Parathyroid adenoma (tissue), 2 donors: ENCODE data around the gene QRICH2.
"Not testable (repeated sequence)": the region's sequence is repeated elsewhere in the genome, so short reads cannot be mapped to it uniquely, and the experiment has no call there.

Experiments
- H2AFZ ChIP-seq: fragments of 300-600 bp; sonication (generic); one replicate; pipeline ENCODE4 v1.7.0; 2017; ENCODE audit warnings: antibody characterized with exemption, mild to moderate bottlenecking
- H3K27ac ChIP-seq: fragments of 300-600 bp; sonication (generic); one replicate; pipeline ENCODE4 v1.7.0; 2017
- H3K27me3 ChIP-seq: fragments of 300-600 bp; sonication (generic); one replicate; pipeline ENCODE4 v1.7.0; 2017; ENCODE audit warnings: low read length; ENCODE audit not compliant: control insufficient read depth, insufficient read depth
- H3K36me3 ChIP-seq: fragments of 300-600 bp; sonication (generic); one replicate; pipeline ENCODE4 v1.7.0; 2017; ENCODE audit warnings: low read length; ENCODE audit not compliant: control insufficient read depth, insufficient read depth
- H3K4me1 ChIP-seq: fragments of 300-600 bp; sonication (generic); one replicate; pipeline ENCODE4 v1.7.0; 2017; ENCODE audit warnings: control low read depth
- H3K4me2 ChIP-seq: fragments of 300-600 bp; sonication (generic); one replicate; pipeline ENCODE4 v1.7.0; 2017; ENCODE audit warnings: low read length
- H3K4me3 ChIP-seq: fragments of 300-600 bp; sonication (generic); one replicate; pipeline ENCODE4 v1.7.0; 2017; ENCODE audit warnings: low read depth, low read length
- H3K79me2 ChIP-seq: fragments of 300-600 bp; sonication (generic); one replicate; pipeline ENCODE4 v1.7.0; 2017; ENCODE audit warnings: control low read depth
- H3K9ac ChIP-seq: fragments of 300-600 bp; sonication (generic); one replicate; pipeline ENCODE4 v1.7.0; 2017; ENCODE audit warnings: mild to moderate bottlenecking
- H3K9me3 ChIP-seq: fragments of 300-600 bp; sonication (generic); one replicate; pipeline ENCODE4 v1.7.0; 2017; ENCODE audit warnings: low read length; ENCODE audit not compliant: control insufficient read depth
- CTCF ChIP-seq: fragments of 300-600 bp; sonication (generic); IDR thresholded peaks from one replicate; pipeline ENCODE4 v1.7.0; 2017; ENCODE audit warnings: antibody characterized with exemption, mild to moderate bottlenecking
- donor health status: primary hyperparathyroidism.

Gene QRICH2

DNA sequence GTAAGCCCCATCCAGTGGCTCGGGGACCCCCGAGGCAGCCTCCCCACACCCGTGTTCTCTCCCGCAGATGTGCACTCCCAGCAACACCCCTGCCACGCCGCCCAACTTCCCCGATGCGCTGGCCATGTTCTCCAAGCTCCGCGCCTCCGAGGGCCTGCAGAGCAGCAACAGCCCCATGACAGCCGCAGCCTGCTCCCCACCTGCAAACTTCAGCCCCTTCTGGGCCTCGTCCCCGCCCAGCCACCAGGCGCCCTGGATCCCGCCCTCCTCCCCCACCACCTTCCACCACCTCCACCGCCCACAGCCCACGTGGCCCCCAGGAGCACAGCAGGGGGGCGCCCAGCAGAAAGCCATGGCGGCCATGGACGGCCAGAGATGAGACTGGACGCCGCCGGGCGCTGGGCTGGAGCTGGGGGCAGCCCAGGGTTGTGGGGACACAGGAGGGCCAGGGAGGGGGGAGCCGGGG is 37.9 kb downstream of the QRICH2 start:
- H3K36me3 ChIP-seq: no peaks in the 10 kb centered on the region
- no peak overlapping the region for H3K4me3 ChIP-seq
- H3K9me3 ChIP-seq: no peaks in the 10 kb centered on the region
- H3K79me2 ChIP-seq: peaks cover 29% of the 10 kb centered on the region
- H3K27me3 ChIP-seq: no peaks in the 10 kb centered on the region
- no peak overlapping the region for H3K27ac ChIP-seq
- TF ChIP-seq CTCF: no peak
- H2AFZ ChIP-seq: no peak overlapping the region
- no peak overlapping the region for H3K9ac ChIP-seq
- no peak overlapping the region for H3K4me2 ChIP-seq
- H3K4me1 ChIP-seq: peaks cover 35% of the 10 kb centered on the region

- no peaks in the 10 kb centered on the region for H3K36me3 ChIP-seq
- H3K4me3 ChIP-seq: peak overlapping the region; percentile 7
- H2AFZ ChIP-seq: no peak overlapping the region
- no peak overlapping the region for H3K9ac ChIP-seq
- TF ChIP-seq CTCF: no peak
- H3K27me3 ChIP-seq: no peaks in the 10 kb centered on the region
- peak overlapping the region; percentile 39 for H3K27ac ChIP-seq
- H3K9me3 ChIP-seq: no peaks in the 10 kb centered on the region
- H3K4me1 ChIP-seq: peaks cover 35% of the 10 kb centered on the region
- peaks cover 29% of the 10 kb centered on the region for H3K79me2 ChIP-seq
- peak overlapping the region; percentile 14 for H3K4me2 ChIP-seq
These were observed 38.8 kb downstream of the QRICH2 start for GRCh38 chr17:76268991-76269981.

GRCh38 chr17:76268015-76268749 is 39.9 kb downstream of the QRICH2 start:
- Histone ChIP-seq H3K79me2 (peaks cover 29% of the 10 kb centered on the region), H3K27ac (peak overlapping the region; percentile 17), H3K4me1 (peaks cover 42% of the 10 kb centered on the region), H3K36me3 (no peaks in the 10 kb centered on the region), H3K4me3 (peak overlapping the region; percentile 12), H3K27me3 (no peaks in the 10 kb centered on the region), H3K4me2 (peak overlapping the region; percentile 14), H2AFZ (no peak overlapping the region), H3K9ac (no peak overlapping the region), H3K9me3 (no peaks in the 10 kb centered on the region)
- no peak for TF ChIP-seq CTCF

- H3K9me3 ChIP-seq, H2AFZ ChIP-seq, H3K27me3 ChIP-seq, H3K4me2 ChIP-seq, H3K9ac ChIP-seq, H3K36me3 ChIP-seq: not testable (repeated sequence)
- Histone ChIP-seq H3K79me2 (peaks cover 29% of the 10 kb centered on the region), H3K27ac (peak overlapping the region; percentile 17), H3K4me3 (peak overlapping the region; percentile 12), H3K4me1 (peaks cover 47% of the 10 kb centered on the region)
These were observed 40.5 kb downstream of the QRICH2 start for GRCh38 chr17:76267581-76268001.

GRCh38 chr17:76267051-76267576 is 41.0 kb downstream of the QRICH2 start:
- peaks cover 48% of the 10 kb centered on the region for H3K4me1 ChIP-seq
- no peaks in the 10 kb centered on the region for H3K36me3 ChIP-seq
- H3K27ac ChIP-seq: peak overlapping the region; percentile 90
- H3K4me2 ChIP-seq: peak overlapping the region; percentile 66
- H3K79me2 ChIP-seq: peaks cover 29% of the 10 kb centered on the region
- no peaks in the 10 kb centered on the region for H3K27me3 ChIP-seq
- no peak overlapping the region for H2AFZ ChIP-seq
- H3K9ac ChIP-seq: no peak overlapping the region
- no peak for TF ChIP-seq CTCF
- H3K4me3 ChIP-seq: peak overlapping the region; percentile 81
- H3K9me3 ChIP-seq: no peaks in the 10 kb centered on the region
